Activated CD4-positive, alpha-beta T cell treated with anti-CD3 and anti-CD28 coated beads, Interleukin-2, amount 50 U/mL, for 24 hours (primary cell): ENCODE data around the gene NUDT17.

Source experiments
- DNase-seq, 2 donors: peaks; one replicate each; pipeline ENCODE4 v3.0.0-alpha.2; 2020; ENCODE audit warnings: low read depth in 1 of 2, low spot score in 1 of 2

The NUDT17 gene

GRCh38 chr1:145887631-145888030 lies 42.2 kb downstream of the NUDT17 start:
- DNase-seq = no peak

- DNase-seq = no peak
Observed at GRCh38 chr1:145889722-145890121, 44.3 kb downstream of the NUDT17 start.

GRCh38 chr1:145891143-145891542 lies 45.7 kb downstream of the NUDT17 start:
- no peak for DNase-seq

- peak; percentile 21 to 25 for DNase-seq
Observed at GRCh38 chr1:145891587-145892485, 46.4 kb downstream of the NUDT17 start.

GRCh38 chr1:145892486-145893087 lies 47.2 kb downstream of the NUDT17 start:
- no peak for DNase-seq

- no peak for DNase-seq
Observed at GRCh38 chr1:145893306-145894055, 48.1 kb downstream of the NUDT17 start.

GRCh38 chr1:145895471-145895870 lies 50.0 kb downstream of the NUDT17 start:
- DNase-seq = no peak

GRCh38 chr1:145897969-145898368 lies 52.5 kb downstream of the NUDT17 start:
- DNase-seq = no peak
